HCT116 (cell line): ENCODE data around the gene PGAP6. TPM values are rescaled to one million over a fixed set of nuclear protein-coding genes. Genes with fewer than 3 reads are reported as not detected.

Source experiments
- ATAC-seq: fragments of 200-7000 bp; cut with Tn5 transposase; 2 replicates; pipeline ENCODE4 v1.9.1; 2020; ENCODE audit warnings: mild to moderate bottlenecking, moderate library complexity
- BruUV-seq: library from RNA; stranded (reverse); fragments of 400-500 nt; replicated peaks from 2 replicates; lab custom pipeline; 2021; lab: Mats Ljungman, UMichigan
- CTCF ChIA-PET: fragments of 300-600 bp; sonication (Branson Sonifier 250); formaldehyde crosslinking; loops from one replicate; lab custom pipeline; 2021; ENCODE audit warnings: antibody characterized with exemption; lab: Charles Lee
- POLR2A ChIA-PET: fragments of 300-600, 350-600 bp; sonication (Branson Sonifier 250); formaldehyde crosslinking; loops from one replicate; lab custom pipeline; 2021; ENCODE audit warnings: antibody characterized with exemption; lab: Charles Lee
- RAD21 ChIA-PET, 2 experiments: fragments of 300-600 bp; sonication (Branson Sonifier 250); formaldehyde crosslinking; loops; one replicate each; lab custom pipeline; 2023; ENCODE audit warnings: low total read pairs in 2 of 2; ENCODE audit not compliant: uncharacterized antibody in 2 of 2, unreplicated experiment in 2 of 2, low non-redundant PET in 1 of 2; lab: Charles Lee
- DNase-seq: peaks from one replicate; pipeline ENCODE4 v3.0.0-alpha.2; 2010; ENCODE audit warnings: low read depth, low spot score
- H2AFZ ChIP-seq: fragments of 200-600 bp; shearing (Covaris generic), sonication (generic); 2 replicates; pipeline ENCODE4 v1.6.1; 2017; ENCODE audit warnings: low read depth, mixed run types, mixed read lengths, antibody characterized with exemption, low read length; ENCODE audit not compliant: poor library complexity, severe bottlenecking
- H3K27ac ChIP-seq: 2 replicates; pipeline ENCODE4 v1.5.1; 2012; ENCODE audit warnings: low read depth, low read length
- H3K27me3 ChIP-seq: fragments of 200-600 bp; sonication (generic); 2 replicates; pipeline ENCODE4 v1.6.1; 2016; ENCODE audit warnings: mixed run types, low read length, mixed read lengths; ENCODE audit not compliant: insufficient read depth
- H3K36me3 ChIP-seq, 2 experiments: fragments of 200-500 bp in 1 of 2; fragments of 200-600 bp in 1 of 2; sonication (Bioruptor generic) in 1 of 2; sonication (generic) in 1 of 2; 2 replicates each; pipeline versions ENCODE4 v1.5.1 to v1.6.1; 2014 to 2016; ENCODE audit warnings: low read length in 2 of 2, inconsistent platforms in 1 of 2, mixed read lengths in 1 of 2, mixed run types in 1 of 2; ENCODE audit not compliant: insufficient read depth in 2 of 2, control insufficient read depth in 1 of 2
- H3K4me1 ChIP-seq, 2 experiments: fragments of 200-600 bp in 1 of 2; sonication (generic) in 1 of 2; 2 replicates each; pipeline versions ENCODE4 v1.5.1 to v1.6.1; 2012 to 2017; ENCODE audit warnings: low read length in 2 of 2, inconsistent platforms in 1 of 2, mild to moderate bottlenecking in 1 of 2, mixed read lengths in 1 of 2, mixed run types in 1 of 2, moderate library complexity in 1 of 2; ENCODE audit not compliant: insufficient read depth in 2 of 2, control insufficient read depth in 1 of 2
- H3K4me2 ChIP-seq: fragments of 200-600 bp; sonication (generic); 2 replicates; pipeline ENCODE4 v1.6.1; 2017; ENCODE audit warnings: mixed run types, low read length, mixed read lengths
- H3K4me3 ChIP-seq, 2 experiments: fragments of 200-600 bp in 1 of 2; sonication (generic) in 1 of 2; replicated peaks in 1 of 2; 2 replicates each; pipeline ENCODE4 v1.5.1; 2011 to 2016; ENCODE audit warnings: low read length in 2 of 2, control low read depth in 1 of 2, low read depth in 1 of 2, mild to moderate bottlenecking in 1 of 2, mixed read lengths in 1 of 2, mixed run types in 1 of 2
- H3K79me2 ChIP-seq: fragments of 200-600 bp; sonication (generic); 2 replicates; pipeline ENCODE4 v1.6.1; 2017; ENCODE audit warnings: mild to moderate bottlenecking, mixed run types, low read length, moderate library complexity, mixed read lengths; ENCODE audit not compliant: insufficient read depth
- H3K9ac ChIP-seq: fragments of 200-600 bp; sonication (generic); 2 replicates; pipeline ENCODE4 v1.6.1; 2016; ENCODE audit warnings: low read length, mixed read lengths
- H3K9me2 ChIP-seq: fragments of 200-600 bp; sonication (generic), shearing (Covaris generic); 2 replicates; pipeline ENCODE4 v1.6.1; 2017; ENCODE audit warnings: mixed run types, mild to moderate bottlenecking, moderate library complexity; ENCODE audit not compliant: insufficient read depth
- H3K9me3 ChIP-seq, 2 experiments: fragments of 200-500 bp in 1 of 2; fragments of 200-600 bp in 1 of 2; sonication (Bioruptor generic) in 1 of 2; sonication (generic) in 1 of 2; 2 replicates each; pipeline ENCODE4 v1.6.1; 2014 to 2017; ENCODE audit warnings: low read length in 2 of 2, mixed read lengths in 2 of 2, inconsistent platforms in 1 of 2, low read depth in 1 of 2, mild to moderate bottlenecking in 1 of 2, mixed run types in 1 of 2, moderate library complexity in 1 of 2; ENCODE audit not compliant: control insufficient read depth in 1 of 2, insufficient read depth in 1 of 2
- H4K20me1 ChIP-seq: fragments of 200-600 bp; sonication (generic), shearing (Covaris generic); 2 replicates; pipeline ENCODE4 v1.6.1; 2017; ENCODE audit warnings: mixed run types, mild to moderate bottlenecking, moderate library complexity; ENCODE audit not compliant: insufficient read depth
- CBX3 ChIP-seq: IDR thresholded peaks from 2 replicates; pipeline ENCODE4 v1.6.1; 2012; ENCODE audit warnings: low read depth
- CEBPB ChIP-seq: IDR thresholded peaks from 2 replicates; pipeline ENCODE4 v1.6.1; 2012; ENCODE audit warnings: low read depth
- ELF1 ChIP-seq: IDR thresholded peaks from 2 replicates; pipeline ENCODE4 v1.6.1; 2012; ENCODE audit warnings: low read depth, borderline replicate concordance
- EZH2 ChIP-seq: fragments of 200-600 bp; sonication (generic); IDR thresholded peaks from 2 replicates; pipeline ENCODE4 v1.6.1; 2017; ENCODE audit warnings: antibody characterized with exemption, mixed run types
- EZH2phosphoT487 ChIP-seq: fragments of 200-600 bp; IDR thresholded peaks from 2 replicates; pipeline ENCODE4 v1.6.1; 2018; ENCODE audit warnings: antibody characterized with exemption, borderline replicate concordance
- FOSL1 ChIP-seq: IDR thresholded peaks from 2 replicates; pipeline ENCODE4 v1.6.1; 2012; ENCODE audit warnings: low read depth
- JUND ChIP-seq: IDR thresholded peaks from 2 replicates; pipeline ENCODE4 v1.6.1; 2012
- POLR2A ChIP-seq: IDR thresholded peaks from 2 replicates; pipeline ENCODE4 v1.7.0; 2011; ENCODE audit warnings: borderline replicate concordance; ENCODE audit not compliant: insufficient read depth, insufficient read length; ENCODE audit errors: extremely low read depth
- POLR2AphosphoS5 ChIP-seq: IDR thresholded peaks from 2 replicates; pipeline ENCODE4 v1.6.1; 2011; ENCODE audit warnings: mild to moderate bottlenecking, low read depth, low read length, moderate library complexity
- SP1 ChIP-seq: IDR thresholded peaks from 2 replicates; pipeline ENCODE4 v1.6.1; 2012; ENCODE audit warnings: low read depth
- SRF ChIP-seq: IDR thresholded peaks from 2 replicates; pipeline ENCODE4 v1.6.1; 2012; ENCODE audit warnings: low read depth
- TCF7L2 ChIP-seq: IDR thresholded peaks from 2 replicates; pipeline ENCODE4 v1.7.0; 2011; ENCODE audit warnings: borderline replicate concordance, inconsistent platforms; ENCODE audit not compliant: insufficient read depth, insufficient read length; ENCODE audit errors: extremely low read depth
- YY1 ChIP-seq: IDR thresholded peaks from 2 replicates; pipeline ENCODE4 v1.6.1; 2011; ENCODE audit warnings: low read length, low read depth, moderate library complexity, mild to moderate bottlenecking; ENCODE audit not compliant: insufficient replicate concordance; ENCODE audit errors: extremely low read depth
- ZFX ChIP-seq: fragments of 450-650 bp; IDR thresholded peaks from 2 replicates; pipeline ENCODE4 v1.6.1; 2017
- ZNF274 ChIP-seq: fragments of 200-500 bp; sonication (Bioruptor generic); IDR thresholded peaks from 2 replicates; pipeline ENCODE4 v1.6.1; 2014; ENCODE audit warnings: mild to moderate bottlenecking, low read depth, low read length, inconsistent platforms
- intact Hi-C: fragments of 100-400 bp; cut with micrococcal nuclease; formaldehyde crosslinking; loops from 2 replicates; pipeline ENCODE4 v1.10.0; 2022
- total RNA-seq: library from RNA; stranded (reverse); gene quantifications from one replicate; pipeline ENCODE4 v1.2.1, GENCODE V29; 2021; ENCODE audit not compliant: unreplicated experiment
- TF ChIP-seq, protein P1 (sequence below): IDR thresholded peaks from 2 replicates; pipeline ENCODE4 v1.6.1; 2012
- TF ChIP-seq, protein P2 (sequence below): IDR thresholded peaks from 2 replicates; pipeline ENCODE4 v1.6.1; 2011; ENCODE audit warnings: mild to moderate bottlenecking, low read length, moderate library complexity; ENCODE audit not compliant: insufficient replicate concordance; ENCODE audit errors: extremely low read depth
- TF ChIP-seq, protein P3 (sequence below): IDR thresholded peaks from 2 replicates; pipeline ENCODE4 v1.6.1; 2012
- TF ChIP-seq, protein P4 (sequence below): IDR thresholded peaks from 2 replicates; pipeline ENCODE4 v1.6.1; 2012; ENCODE audit warnings: low read depth

The PGAP6 gene
- total RNA-seq, 1 experiment from 2014 or later, result 35.4 TPM

DNA sequence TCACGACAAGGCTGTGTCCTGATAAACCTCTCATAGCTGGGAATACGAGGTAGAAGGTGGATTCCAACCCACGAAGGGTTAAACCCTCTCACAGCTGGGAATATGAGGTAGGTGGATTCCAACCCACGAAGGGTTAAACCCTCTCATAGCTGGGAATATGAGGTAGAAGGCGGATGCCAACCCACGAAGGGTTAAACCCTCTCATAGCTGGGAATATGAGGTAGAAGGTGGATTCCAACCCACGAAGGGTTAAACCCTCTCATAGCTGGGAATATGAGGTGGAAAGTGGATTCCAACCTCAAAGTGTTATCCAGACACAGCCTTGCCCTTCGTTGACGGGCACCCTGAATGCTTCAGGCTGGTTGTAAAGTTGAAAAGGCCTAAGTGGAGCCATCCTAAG lies 60.2 kb downstream of the PGAP6 start:
- Histone ChIP-seq H3K4me3 (no peak overlapping the region), H3K4me2 (no peak overlapping the region), H3K9me2 (no peaks in the 10 kb centered on the region), H2AFZ (no peak overlapping the region), H3K27me3 (no peaks in the 10 kb centered on the region), H3K4me1 (peaks cover 3% of the 10 kb centered on the region in 2 experiments; a peak in 2 of 4 replicates), H3K79me2 (peaks cover 43% of the 10 kb centered on the region), H4K20me1 (no peaks in the 10 kb centered on the region), H3K27ac (no peak overlapping the region), H3K36me3 (no peaks in the 10 kb centered on the region), H3K9me3 (no peaks in the 10 kb centered on the region), H3K9ac (no peak overlapping the region)
- POLR2A ChIA-PET, result no interaction called here
- no TSS peak for BruUV-seq
- ATAC-seq (no peak), DNase-seq (no peak)
- TF ChIP-seq SRF (no peak), EZH2phosphoT487 (no peak), JUND (no peak), POLR2AphosphoS5 (no peak), YY1 (no peak), CEBPB (no peak), ZFX (no peak), TCF7L2 (no peak), POLR2A (no peak), EZH2 (no peak), ELF1 (no peak), SP1 (no peak), FOSL1 (no peak), ZNF274 (no peak), CBX3 (no peak)
- TF ChIP-seq, protein P1, sequence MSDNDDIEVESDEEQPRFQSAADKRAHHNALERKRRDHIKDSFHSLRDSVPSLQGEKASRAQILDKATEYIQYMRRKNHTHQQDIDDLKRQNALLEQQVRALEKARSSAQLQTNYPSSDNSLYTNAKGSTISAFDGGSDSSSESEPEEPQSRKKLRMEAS, result no peak
- TF ChIP-seq, protein P2, sequence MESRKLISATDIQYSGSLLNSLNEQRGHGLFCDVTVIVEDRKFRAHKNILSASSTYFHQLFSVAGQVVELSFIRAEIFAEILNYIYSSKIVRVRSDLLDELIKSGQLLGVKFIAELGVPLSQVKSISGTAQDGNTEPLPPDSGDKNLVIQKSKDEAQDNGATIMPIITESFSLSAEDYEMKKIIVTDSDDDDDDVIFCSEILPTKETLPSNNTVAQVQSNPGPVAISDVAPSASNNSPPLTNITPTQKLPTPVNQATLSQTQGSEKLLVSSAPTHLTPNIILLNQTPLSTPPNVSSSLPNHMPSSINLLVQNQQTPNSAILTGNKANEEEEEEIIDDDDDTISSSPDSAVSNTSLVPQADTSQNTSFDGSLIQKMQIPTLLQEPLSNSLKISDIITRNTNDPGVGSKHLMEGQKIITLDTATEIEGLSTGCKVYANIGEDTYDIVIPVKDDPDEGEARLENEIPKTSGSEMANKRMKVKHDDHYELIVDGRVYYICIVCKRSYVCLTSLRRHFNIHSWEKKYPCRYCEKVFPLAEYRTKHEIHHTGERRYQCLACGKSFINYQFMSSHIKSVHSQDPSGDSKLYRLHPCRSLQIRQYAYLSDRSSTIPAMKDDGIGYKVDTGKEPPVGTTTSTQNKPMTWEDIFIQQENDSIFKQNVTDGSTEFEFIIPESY, result no peak
- TF ChIP-seq, protein P3, sequence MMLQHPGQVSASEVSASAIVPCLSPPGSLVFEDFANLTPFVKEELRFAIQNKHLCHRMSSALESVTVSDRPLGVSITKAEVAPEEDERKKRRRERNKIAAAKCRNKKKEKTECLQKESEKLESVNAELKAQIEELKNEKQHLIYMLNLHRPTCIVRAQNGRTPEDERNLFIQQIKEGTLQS, result no peak
- TF ChIP-seq, protein P4, sequence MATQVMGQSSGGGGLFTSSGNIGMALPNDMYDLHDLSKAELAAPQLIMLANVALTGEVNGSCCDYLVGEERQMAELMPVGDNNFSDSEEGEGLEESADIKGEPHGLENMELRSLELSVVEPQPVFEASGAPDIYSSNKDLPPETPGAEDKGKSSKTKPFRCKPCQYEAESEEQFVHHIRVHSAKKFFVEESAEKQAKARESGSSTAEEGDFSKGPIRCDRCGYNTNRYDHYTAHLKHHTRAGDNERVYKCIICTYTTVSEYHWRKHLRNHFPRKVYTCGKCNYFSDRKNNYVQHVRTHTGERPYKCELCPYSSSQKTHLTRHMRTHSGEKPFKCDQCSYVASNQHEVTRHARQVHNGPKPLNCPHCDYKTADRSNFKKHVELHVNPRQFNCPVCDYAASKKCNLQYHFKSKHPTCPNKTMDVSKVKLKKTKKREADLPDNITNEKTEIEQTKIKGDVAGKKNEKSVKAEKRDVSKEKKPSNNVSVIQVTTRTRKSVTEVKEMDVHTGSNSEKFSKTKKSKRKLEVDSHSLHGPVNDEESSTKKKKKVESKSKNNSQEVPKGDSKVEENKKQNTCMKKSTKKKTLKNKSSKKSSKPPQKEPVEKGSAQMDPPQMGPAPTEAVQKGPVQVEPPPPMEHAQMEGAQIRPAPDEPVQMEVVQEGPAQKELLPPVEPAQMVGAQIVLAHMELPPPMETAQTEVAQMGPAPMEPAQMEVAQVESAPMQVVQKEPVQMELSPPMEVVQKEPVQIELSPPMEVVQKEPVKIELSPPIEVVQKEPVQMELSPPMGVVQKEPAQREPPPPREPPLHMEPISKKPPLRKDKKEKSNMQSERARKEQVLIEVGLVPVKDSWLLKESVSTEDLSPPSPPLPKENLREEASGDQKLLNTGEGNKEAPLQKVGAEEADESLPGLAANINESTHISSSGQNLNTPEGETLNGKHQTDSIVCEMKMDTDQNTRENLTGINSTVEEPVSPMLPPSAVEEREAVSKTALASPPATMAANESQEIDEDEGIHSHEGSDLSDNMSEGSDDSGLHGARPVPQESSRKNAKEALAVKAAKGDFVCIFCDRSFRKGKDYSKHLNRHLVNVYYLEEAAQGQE, result no peak
- CTCF ChIA-PET, result no interaction called here
- intact Hi-C loops, result no loop called here
- RAD21 ChIA-PET, result no interaction called here
